Upper lobe of right lung (tissue), 1 donor: Measurements from ENCODE around the gene TFDP2. TPM values are rescaled to one million over a fixed set of nuclear protein-coding genes. Genes with fewer than 3 reads are reported as not detected.
"Not testable (repeated sequence)": the region's sequence is repeated elsewhere in the genome, so short reads cannot be mapped to it uniquely, and the experiment has no call there.

Experiments used
- ATAC-seq: fragments of 200-7000 bp; cut with Tn5 transposase; one replicate; pipeline ENCODE4 v1.9.1; 2020; ENCODE audit warnings: mild to moderate bottlenecking, moderate library complexity
- DNase-seq: peaks from one replicate; pipeline ENCODE4 v3.0.0-alpha.2; 2020
- H3K27ac ChIP-seq: fragments of 200-600 bp; one replicate; pipeline ENCODE4 v1.8.0; 2022
- H3K27me3 ChIP-seq: fragments of 200-600 bp; one replicate; pipeline ENCODE4 v1.8.0; 2022; ENCODE audit warnings: mild to moderate bottlenecking
- H3K36me3 ChIP-seq: fragments of 200-600 bp; one replicate; pipeline ENCODE4 v1.8.0; 2022
- H3K4me1 ChIP-seq: fragments of 200-600 bp; one replicate; pipeline ENCODE4 v1.8.0; 2022
- H3K4me3 ChIP-seq: fragments of 200-600 bp; one replicate; pipeline ENCODE4 v1.8.0; 2022; ENCODE audit warnings: mild to moderate bottlenecking
- H3K9me3 ChIP-seq: fragments of 200-600 bp; one replicate; pipeline ENCODE4 v1.8.0; 2022
- CTCF ChIP-seq: fragments of 200-600 bp; IDR thresholded peaks from one replicate; pipeline ENCODE4 v1.8.0; 2022; ENCODE audit warnings: antibody characterized with exemption
- intact Hi-C: fragments of 100-400 bp; cut with DNase I; formaldehyde crosslinking; loops from one replicate; pipeline ENCODE4 v1.11.0; 2022
- total RNA-seq: library from RNA; stranded (reverse); fragmentation: NEBNext Ultra II Directional; extraction: Animal tissue kit (Norgen Biotek cat#: 25700); gene quantifications from one replicate; pipeline ENCODE4 v1.2.1, GENCODE V29; 2021
- donor health status: DM: no; HTN: yes; CAD: no; lungs with severe emphysema.

TFDP2 gene
- total RNA-seq, 1 donor from 2014 or later = 26.7 TPM

DNA sequence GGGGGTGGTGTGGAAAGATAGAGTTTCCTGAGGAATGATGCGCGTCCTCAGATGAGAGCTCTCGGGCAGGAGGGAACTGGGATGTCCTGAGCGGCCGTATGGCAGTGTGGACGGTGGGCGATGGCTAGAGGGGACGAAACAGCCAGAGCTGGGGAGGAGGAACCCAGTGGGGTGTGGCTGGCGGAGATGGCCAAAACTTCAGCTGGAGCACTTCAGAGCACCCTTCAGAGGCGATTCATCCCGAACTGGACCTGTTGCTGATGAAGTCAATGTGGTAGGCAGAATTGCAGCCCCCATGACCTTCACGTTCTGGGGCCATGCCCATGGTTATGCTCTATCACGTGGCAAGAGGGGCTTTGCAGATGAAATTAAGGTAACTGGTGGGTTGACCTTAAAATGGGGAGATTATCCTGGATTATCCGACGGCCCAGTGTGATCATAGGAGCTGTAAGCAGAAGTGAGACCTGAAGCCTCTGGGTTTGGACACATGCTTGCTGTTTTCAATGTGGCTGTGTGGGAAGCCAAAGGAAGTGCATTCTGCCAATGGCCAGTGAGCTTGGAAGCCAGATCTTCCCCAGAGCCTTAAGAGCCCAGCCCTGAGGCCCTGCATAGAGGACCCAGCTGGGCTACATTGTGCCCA is 220.6 kb downstream of the TFDP2 start:
- H3K27ac ChIP-seq = no peak overlapping the region
- ATAC-seq (peak; percentile 25), DNase-seq (no peak)
- no peak overlapping the region for H3K4me3 ChIP-seq
- H3K4me1 ChIP-seq = no peaks in the 10 kb centered on the region
- TF ChIP-seq CTCF = no peak
- H3K9me3 ChIP-seq = no peaks in the 10 kb centered on the region
- intact Hi-C loops = loop anchor here (10.0 kb wide), 1 partner anchor 344 kb away; no protein-coding TSS in a partner anchor
- no peaks in the 10 kb centered on the region for H3K27me3 ChIP-seq
- peaks cover 17% of the 10 kb centered on the region for H3K36me3 ChIP-seq

DNA sequence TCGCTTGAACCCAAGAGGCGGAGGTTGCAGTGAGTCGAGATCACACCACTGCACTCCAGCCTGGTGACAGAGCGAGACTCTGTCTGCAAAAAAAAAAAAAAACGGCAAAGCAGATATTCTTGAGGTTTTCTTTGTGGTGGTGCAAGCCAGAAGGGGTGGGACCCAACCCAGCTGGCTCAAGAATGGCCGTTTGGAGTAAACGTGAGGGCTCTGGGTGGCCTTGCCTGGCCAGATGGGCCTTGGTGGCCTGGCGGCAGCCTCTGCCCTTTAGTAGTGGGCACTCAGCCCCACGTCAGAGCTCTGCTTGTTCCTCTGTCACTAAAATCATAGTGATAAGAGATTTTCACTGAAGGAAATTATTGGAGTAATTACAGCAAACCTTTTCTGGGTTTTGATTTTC is 222.4 kb downstream of the TFDP2 start:
- Histone ChIP-seq H3K27me3 (no peaks in the 10 kb centered on the region), H3K4me3 (no peak overlapping the region), H3K36me3 (peaks cover 35% of the 10 kb centered on the region), H3K27ac (no peak overlapping the region), H3K9me3 (no peaks in the 10 kb centered on the region), H3K4me1 (no peaks in the 10 kb centered on the region)
- no peak for ATAC-seq
- TF ChIP-seq CTCF = no peak
- intact Hi-C loops = loop anchor here (10.0 kb wide), 1 partner anchor 342 kb away; no protein-coding TSS in a partner anchor
- no peak for DNase-seq

GRCh38 chr3:141925677-141926076 is 223.7 kb downstream of the TFDP2 start:
- H3K27ac ChIP-seq, DNase-seq, H3K4me3 ChIP-seq, H3K4me1 ChIP-seq, H3K9me3 ChIP-seq, ATAC-seq, H3K27me3 ChIP-seq: not testable (repeated sequence)
- intact Hi-C loops = loop anchor here (10.0 kb wide), 1 partner anchor 341 kb away; no protein-coding TSS in a partner anchor
- H3K36me3 ChIP-seq = peaks cover 45% of the 10 kb centered on the region

- ATAC-seq = no peak
- H3K9me3 ChIP-seq = no peaks in the 10 kb centered on the region
- H3K36me3 ChIP-seq = peaks cover 76% of the 10 kb centered on the region
- no peaks in the 10 kb centered on the region for H3K4me1 ChIP-seq
- no peak overlapping the region for H3K4me3 ChIP-seq
- H3K27ac ChIP-seq = no peak overlapping the region
- no peaks in the 10 kb centered on the region for H3K27me3 ChIP-seq
- intact Hi-C loops = loop anchor here (10.0 kb wide), 1 partner anchor 337 kb away; no protein-coding TSS in a partner anchor
- no peak for TF ChIP-seq CTCF
- DNase-seq = no peak
Observed at GRCh38 chr3:141921316-141921715, 228.0 kb downstream of the TFDP2 start.

- ATAC-seq (no peak), DNase-seq (no peak)
- no peaks in the 10 kb centered on the region for H3K27me3 ChIP-seq
- no peaks in the 10 kb centered on the region for H3K4me1 ChIP-seq
- peaks cover 81% of the 10 kb centered on the region for H3K36me3 ChIP-seq
- intact Hi-C loops = loop anchor here (10.0 kb wide), 1 partner anchor 336 kb away; no protein-coding TSS in a partner anchor
- H3K9me3 ChIP-seq = no peaks in the 10 kb centered on the region
- H3K4me3 ChIP-seq = no peak overlapping the region
- no peak overlapping the region for H3K27ac ChIP-seq
- no peak for TF ChIP-seq CTCF
Observed at GRCh38 chr3:141920701-141921100, 228.6 kb downstream of the TFDP2 start.

DNA sequence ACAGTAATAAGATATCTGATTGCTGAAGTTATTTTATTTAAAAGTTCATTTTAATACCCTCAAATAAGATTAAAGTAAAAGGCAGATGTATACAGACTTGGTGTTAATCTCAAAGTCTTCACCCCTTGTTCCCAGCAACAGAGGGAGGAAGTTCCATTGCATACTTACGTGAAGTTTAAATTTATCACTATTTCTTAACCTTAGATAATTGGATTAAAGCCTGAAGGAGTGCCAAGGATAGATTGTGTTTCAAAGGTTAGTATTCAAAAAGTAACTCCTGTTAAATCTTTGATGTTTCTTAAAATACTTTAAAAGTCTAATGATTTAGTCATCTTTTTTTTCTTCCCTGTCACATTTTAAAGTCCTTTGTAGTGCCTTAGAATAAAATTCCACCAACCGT is 233.6 kb downstream of the TFDP2 start:
- ATAC-seq = no peak
- H3K4me3 ChIP-seq = no peak overlapping the region
- H3K27me3 ChIP-seq = no peaks in the 10 kb centered on the region
- H3K4me1 ChIP-seq = no peaks in the 10 kb centered on the region
- no peak for DNase-seq
- intact Hi-C loops = no loop called here
- peaks cover 62% of the 10 kb centered on the region for H3K36me3 ChIP-seq
- no peaks in the 10 kb centered on the region for H3K9me3 ChIP-seq
- H3K27ac ChIP-seq = no peak overlapping the region
- TF ChIP-seq CTCF = no peak
